ENCODE measurements around the gene CIPC.

GRCh38 chr14:77114609-77115008 is 16.6 kb downstream of the CIPC start:
- TF ChIP-seq, protein P1, sequence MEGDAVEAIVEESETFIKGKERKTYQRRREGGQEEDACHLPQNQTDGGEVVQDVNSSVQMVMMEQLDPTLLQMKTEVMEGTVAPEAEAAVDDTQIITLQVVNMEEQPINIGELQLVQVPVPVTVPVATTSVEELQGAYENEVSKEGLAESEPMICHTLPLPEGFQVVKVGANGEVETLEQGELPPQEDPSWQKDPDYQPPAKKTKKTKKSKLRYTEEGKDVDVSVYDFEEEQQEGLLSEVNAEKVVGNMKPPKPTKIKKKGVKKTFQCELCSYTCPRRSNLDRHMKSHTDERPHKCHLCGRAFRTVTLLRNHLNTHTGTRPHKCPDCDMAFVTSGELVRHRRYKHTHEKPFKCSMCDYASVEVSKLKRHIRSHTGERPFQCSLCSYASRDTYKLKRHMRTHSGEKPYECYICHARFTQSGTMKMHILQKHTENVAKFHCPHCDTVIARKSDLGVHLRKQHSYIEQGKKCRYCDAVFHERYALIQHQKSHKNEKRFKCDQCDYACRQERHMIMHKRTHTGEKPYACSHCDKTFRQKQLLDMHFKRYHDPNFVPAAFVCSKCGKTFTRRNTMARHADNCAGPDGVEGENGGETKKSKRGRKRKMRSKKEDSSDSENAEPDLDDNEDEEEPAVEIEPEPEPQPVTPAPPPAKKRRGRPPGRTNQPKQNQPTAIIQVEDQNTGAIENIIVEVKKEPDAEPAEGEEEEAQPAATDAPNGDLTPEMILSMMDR (IDR thresholded peaks at IDR 0.05) = no peak
- TF ChIP-seq ZFX (IDR thresholded peaks at IDR 0.05; ENCODE audit: borderline replicate concordance) = no peak
